K562 (cell line): ENCODE data around the gene OXNAD1. TPM values are rescaled to one million over a fixed set of nuclear protein-coding genes. Genes with fewer than 3 reads are reported as not detected.

Experiments used
- ATAC-seq: fragments of 200-7000 bp; cut with Tn5 transposase; 3 replicates; pipeline ENCODE4 v1.9.1; 2020; ENCODE audit warnings: moderate library complexity
- BruUV-seq: library from RNA; stranded (reverse); fragments of 400-500 nt; replicated peaks from 2 replicates; lab custom pipeline; 2021; lab: Mats Ljungman, UMichigan
- CTCF ChIA-PET: fragments of 300-600 bp; formaldehyde crosslinking; extraction: SDS; loops from one replicate; lab custom pipeline; 2021; ENCODE audit warnings: low intra/inter-chr PET ratio; lab: Yijun Ruan, JAX
- POLR2A ChIA-PET: fragments of 300-600, 350-650 bp; sonication (Branson Sonifier 250); formaldehyde crosslinking; extraction: SDS; loops from one replicate; lab custom pipeline; 2021; ENCODE audit warnings: antibody characterized with exemption, inconsistent platforms; lab: Yijun Ruan, JAX
- DNase-seq, 4 experiments: peaks; one replicate each; pipeline versions ENCODE4 v3.0.0 to v3.0.0-alpha.2; 2011 to 2018; ENCODE audit warnings: low spot score in 3 of 4, mixed read lengths in 3 of 4; ENCODE audit errors: extremely low read depth in 1 of 4
- FAIRE-seq: peaks from 2 replicates; lab custom pipeline; 2011; peaks lifted over from hg19 to GRCh38; lab: Jason Lieb, UNC
- H2AFZ ChIP-seq: 2 replicates; pipeline ENCODE4 v1.6.0; 2011; ENCODE audit warnings: low read depth, low read length, control low read depth, inconsistent platforms
- H3K27ac ChIP-seq: fragments of 200-600 bp; 3 replicates; pipeline ENCODE4 v1.8.0; 2011; ENCODE audit warnings: low read depth, mild to moderate bottlenecking, control low read depth, inconsistent platforms, low read length, moderate library complexity, mixed read lengths; ENCODE audit errors: extremely low read depth
- H3K27me3 ChIP-seq, 2 experiments: fragments of 300-600 bp in 1 of 2; 2 replicates in 1 of 2; 3 replicates in 1 of 2; pipeline versions ENCODE4 v1.6.0 to v1.8.0; 2011; ENCODE audit warnings: inconsistent platforms in 2 of 2, low read length in 2 of 2, mild to moderate bottlenecking in 1 of 2, mixed read lengths in 1 of 2, moderate library complexity in 1 of 2; ENCODE audit not compliant: control insufficient read depth in 2 of 2, insufficient read depth in 2 of 2
- H3K36me3 ChIP-seq: fragments of 300-600 bp; 3 replicates; pipeline ENCODE4 v1.8.0; 2011; ENCODE audit warnings: mild to moderate bottlenecking, low read length, inconsistent platforms; ENCODE audit not compliant: control insufficient read depth, insufficient read depth
- H3K4me1 ChIP-seq, 2 experiments: fragments of 200-600 bp in 1 of 2; replicated peaks in 1 of 2; 2 replicates in 1 of 2; 3 replicates in 1 of 2; pipeline versions ENCODE4 v1.5.1 to v1.8.0; 2011; ENCODE audit warnings: inconsistent platforms in 2 of 2, low read length in 2 of 2, mild to moderate bottlenecking in 1 of 2, mixed read lengths in 1 of 2, moderate library complexity in 1 of 2; ENCODE audit not compliant: control insufficient read depth in 2 of 2, insufficient read depth in 2 of 2
- H3K4me2 ChIP-seq: 2 replicates; pipeline ENCODE4 v1.6.1; 2011; ENCODE audit warnings: low read length, control low read depth, inconsistent platforms, mixed read lengths; ENCODE audit not compliant: insufficient read depth
- H3K4me3 ChIP-seq: fragments of 200-600 bp; sonication (generic), shearing (Covaris generic); 2 replicates; pipeline ENCODE4 v1.5.1; 2016; ENCODE audit warnings: control low read depth, inconsistent platforms
- H3K79me2 ChIP-seq: fragments of 200-600 bp; 3 replicates; pipeline ENCODE4 v1.8.0; 2011; ENCODE audit warnings: low read length, inconsistent platforms; ENCODE audit not compliant: control insufficient read depth, insufficient read depth
- H3K9ac ChIP-seq, 2 experiments: 2 replicates each; pipeline versions ENCODE4 v1.6.0 to v1.6.1; 2011; ENCODE audit warnings: low read depth in 2 of 2, low read length in 2 of 2, control low read depth in 1 of 2, inconsistent platforms in 1 of 2, mild to moderate bottlenecking in 1 of 2, mixed read lengths in 1 of 2; ENCODE audit not compliant: insufficient read depth in 1 of 2
- H3K9me1 ChIP-seq: one replicate; pipeline ENCODE4 v1.6.0; 2011; ENCODE audit warnings: inconsistent platforms, mild to moderate bottlenecking, low read length, moderate library complexity; ENCODE audit not compliant: control insufficient read depth, insufficient read depth
- H3K9me3 ChIP-seq: replicated peaks from 2 replicates; pipeline ENCODE4 v1.5.1; 2011; ENCODE audit warnings: low read depth, low read length, inconsistent platforms; ENCODE audit not compliant: control insufficient read depth, insufficient read depth
- H4K20me1 ChIP-seq: replicated peaks from 2 replicates; pipeline ENCODE4 v1.6.1; 2011; ENCODE audit warnings: low read length, inconsistent platforms, mixed read lengths; ENCODE audit not compliant: control insufficient read depth, insufficient read depth
- BACH1 ChIP-seq: fragments of 200-800 bp; sonication (Bioruptor generic); IDR thresholded peaks from 2 replicates; pipeline ENCODE4 v1.6.1; 2016; ENCODE audit warnings: missing genetic modification characterization, missing compliant biosample characterization
- E2F5 ChIP-seq: sonication (generic); formaldehyde crosslinking; IDR thresholded peaks from 2 replicates; pipeline ENCODE4 v1.8.0; 2022; ENCODE audit warnings: mild to moderate bottlenecking, missing genetic modification reagents
- FOXJ2 ChIP-seq: fragments of 200-800 bp; sonication (Bioruptor generic); IDR thresholded peaks from 2 replicates; pipeline ENCODE4 v1.6.1; 2016; ENCODE audit warnings: missing genetic modification characterization, missing compliant biosample characterization
- FOXK1 ChIP-seq: sonication (generic); formaldehyde crosslinking; IDR thresholded peaks from 2 replicates; pipeline ENCODE4 v1.8.0; 2022; ENCODE audit warnings: missing genetic modification reagents, mild to moderate bottlenecking, borderline replicate concordance
- HLTF ChIP-seq: fragments of 450-650 bp; IDR thresholded peaks from 2 replicates; pipeline ENCODE4 v1.6.1; 2016
- HNRNPH1 ChIP-seq: fragments of 200-400 bp; formaldehyde crosslinking; optimal IDR thresholded peaks from 2 replicates; pipeline ENCODE3; 2017; ENCODE audit warnings: low read depth, mild to moderate bottlenecking, low read length, moderate library complexity
- HNRNPUL1 ChIP-seq: fragments of 200-400 bp; formaldehyde crosslinking; IDR thresholded peaks from 2 replicates; pipeline ENCODE4 v1.6.1; 2017; ENCODE audit warnings: low read length
- HOXB6 ChIP-seq: fragments of 250-450 bp; sonication (Bioruptor Pico); IDR thresholded peaks from 2 replicates; pipeline ENCODE4 v1.5.1; 2022; ENCODE audit warnings: mild to moderate bottlenecking, borderline replicate concordance
- KAT8 ChIP-seq: fragments of 450-650 bp; IDR thresholded peaks from 2 replicates; pipeline ENCODE4 v1.6.1; 2016; ENCODE audit warnings: low read depth, mild to moderate bottlenecking
- MLX ChIP-seq, 2 experiments: fragments of 450-650 bp in 1 of 2; sonication (generic) in 1 of 2; formaldehyde crosslinking; conservative IDR thresholded peaks; 2 replicates each; pipeline versions ENCODE4 v1.4.0 to v1.8.1; 2020 to 2022; ENCODE audit warnings: mild to moderate bottlenecking in 1 of 2, missing genetic modification reagents in 1 of 2
- NONO ChIP-seq, 2 experiments: fragments of 200-400 bp in 1 of 2; fragments of 450-650 bp in 1 of 2; formaldehyde crosslinking in 1 of 2; IDR thresholded peaks; 2 replicates each; pipeline ENCODE4 v1.6.1; 2017; ENCODE audit warnings: low read depth in 2 of 2, mild to moderate bottlenecking in 2 of 2, moderate library complexity in 2 of 2, low read length in 1 of 2
- RNF2 ChIP-seq: sonication (generic); IDR thresholded peaks from 2 replicates; pipeline ENCODE4 v1.6.1; 2016
- SIX5 ChIP-seq, 2 experiments: IDR thresholded peaks; 2 replicates each; pipeline ENCODE4 v1.6.1; 2011; ENCODE audit warnings: low read length in 2 of 2, borderline replicate concordance in 1 of 2, low read depth in 1 of 2, mild to moderate bottlenecking in 1 of 2, moderate library complexity in 1 of 2; ENCODE audit not compliant: insufficient read depth in 1 of 2
- SRSF3 ChIP-seq: fragments of 200-400 bp; formaldehyde crosslinking; IDR thresholded peaks from 2 replicates; pipeline ENCODE4 v1.6.1; 2016; ENCODE audit warnings: mild to moderate bottlenecking, low read length, moderate library complexity; ENCODE audit not compliant: insufficient read depth
- ZBTB12 ChIP-seq: fragments of 250-450 bp; sonication (Bioruptor Pico); IDR thresholded peaks from 2 replicates; pipeline ENCODE4 v1.4.0; 2020
- ZFP36 ChIP-seq: fragments of 150-350 bp; IDR thresholded peaks from 2 replicates; pipeline ENCODE4 v1.6.1; 2018; ENCODE audit warnings: low read length, low read depth; ENCODE audit not compliant: partially characterized antibody
- ZFPM2 ChIP-seq: fragments of 250-450 bp; sonication (Bioruptor Pico); IDR thresholded peaks from 2 replicates; pipeline ENCODE4 v1.5.1; 2022; ENCODE audit warnings: mild to moderate bottlenecking
- ZNF830 ChIP-seq: fragments of 250-450 bp; sonication (Bioruptor Pico); IDR thresholded peaks from 2 replicates; pipeline ENCODE4 v1.5.0; 2021; ENCODE audit warnings: mild to moderate bottlenecking
- WGBS: fragments of 100-300 bp; shearing (Covaris generic); methylation state at CpG from one replicate; pipeline ENCODE4 v1.1.6; 2016; ENCODE audit warnings: low coverage, mixed read lengths; ENCODE audit not compliant: insufficient coverage; ENCODE audit errors: missing lambda C conversion rate; 5-methylcytosine and 5-hydroxymethylcytosine counted together
- in situ Hi-C: fragments of 300-500 bp; cut with MboI; formaldehyde crosslinking; loops from 4 replicates; pipeline ENCODE4 v1.15.0; 2018; ENCODE audit warnings: inconsistent platforms, mixed read lengths
- intact Hi-C: fragments of 100-400 bp; cut with micrococcal nuclease; formaldehyde crosslinking; loops from 2 replicates; pipeline ENCODE4 v1.14.2; 2022
- polyA plus RNA-seq, 8 experiments: library from polyadenylated mRNA; depleted of rRNA in 4 of 8; stranded (reverse) in 5 of 8; unstranded in 3 of 8; fragments of >200 nt; fragmentation: Nextera tagmentation in 2 of 8; fragmentation: Illumina TruSeq in 1 of 8; extraction: Ambion mirVana in 2 of 8; extraction: Trizol in 1 of 8; gene quantifications; 2 replicates each; pipeline versions ENCODE4 v1.2.1 to v1.2.3, GENCODE V29; 2011 to 2014; ENCODE audit warnings: inconsistent platforms in 1 of 8, missing spikeins in 1 of 8
- total RNA-seq, 7 experiments: library from RNA; depleted of rRNA in 6 of 7; stranded (reverse); fragments of >200 nt in 6 of 7; fragmentation: Illumina TruSeq in 2 of 7; extraction: Trizol in 2 of 7; gene quantifications; 2 replicates each; pipeline versions ENCODE4 v1.2.1 to v1.2.3, GENCODE V29; 2011 to 2021; ENCODE audit warnings: low replicate concordance in 1 of 7

OXNAD1 gene
- total and polyA plus RNA-seq, 9 of the 15 experiments (the other 6 are each of a cell fraction or from before 2014, with no cell fraction given) = 12.8 to 44.4 (median 41.1) TPM

GRCh38 chr3:16350597-16351318 lies 85.7 kb downstream of the OXNAD1 start:
- no peak overlapping the region for H3K27ac ChIP-seq
- no peak for ATAC-seq
- BruUV-seq = no TSS peak

More at GRCh38 chr3:16350597-16351318, 85.7 kb downstream of the OXNAD1 start:
- 89% methylated on average over 5 of the region's 5 CpGs for WGBS
- Histone ChIP-seq H3K4me3 (no peak overlapping the region), H3K9me3 (no peaks in the 10 kb centered on the region), H2AFZ (no peak overlapping the region), H3K4me1 (0 out of 5 replicates have a peak, but pooled peaks cover 0 to 5% of the 10 kb centered on the region in 2 experiments), H3K36me3 (peaks cover 17% of the 10 kb centered on the region; the same call in 1 of the 3 replicates), H3K4me2 (no peak overlapping the region), H3K79me2 (no peaks in the 10 kb centered on the region), H3K9me1 (no peaks in the 10 kb centered on the region), H3K27me3 (no peaks in the 10 kb centered on the region), H4K20me1 (no peaks in the 10 kb centered on the region), H3K9ac (no peak overlapping the region)
- in situ Hi-C loops = no loop called here
- FAIRE-seq (no peak), DNase-seq (no peak)
- ChIA-PET POLR2A (interaction anchor here (0.9 kb wide), 1 partner anchor 11 kb away, joined by 5 read pairs; no protein-coding TSS in a partner anchor), CTCF (no interaction called here)
- intact Hi-C loops = no loop called here
- TF ChIP-seq FOXJ2 (tag) (no peak), FOXK1 (CRISPR knock-in tag) (no peak), HNRNPUL1 (no peak), NONO (IDR thresholded peaks at IDR 0.05; ENCODE audit: low read depth in 2 of 2, low read length in 1 of 2) (no peak), HLTF (no peak), ZFPM2 (no peak), SIX5 (IDR thresholded peaks at IDR 0.05; ENCODE audit: borderline replicate concordance in 1 of 2, insufficient read depth in 1 of 2, low read depth in 1 of 2, low read length in 2 of 2) (no peak), HOXB6 (CRISPR knock-in tag) (no peak), ZNF830 (CRISPR knock-in tag) (no peak), RNF2 (no peak), E2F5 (CRISPR knock-in tag) (no peak), ZBTB12 (no peak), SRSF3 (no peak), BACH1 (no peak), KAT8 (no peak), MLX (CRISPR knock-in tag; conservative IDR thresholded peaks at IDR 0.05) (no peak), ZFP36 (no peak), HNRNPH1 (no peak)
- TF ChIP-seq, all 486 proteins: peak for 0
